ENCODE data around the gene SUMO3. TPM values are rescaled to one million over a fixed set of nuclear protein-coding genes. Genes with fewer than 3 reads are reported as not detected.

Gene SUMO3
- total and polyA plus RNA-seq, 2 donors (not counting 3 experiments of a cell fraction or from before 2014, with no cell fraction given): 102 to 123 TPM

DNA sequence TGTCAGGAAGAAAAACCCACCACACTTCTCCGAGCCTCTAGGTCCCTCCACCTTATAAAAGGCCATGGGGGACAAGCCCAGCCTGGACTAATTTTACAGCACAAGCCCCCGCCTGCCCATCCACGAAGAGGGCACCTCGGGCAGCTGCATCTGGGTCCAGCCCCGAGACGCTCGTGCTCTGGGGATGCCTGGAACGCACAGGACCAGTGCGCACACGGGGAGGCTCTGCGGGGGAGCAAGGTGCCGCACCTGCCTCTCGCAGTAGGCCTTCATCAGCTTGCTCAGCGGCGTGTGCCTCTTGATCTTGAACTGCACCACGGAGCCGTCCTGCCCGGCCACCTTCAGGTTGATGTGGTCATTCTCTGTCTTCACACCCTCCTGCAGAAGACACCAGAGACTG is 4.1 kb downstream of the SUMO3 start:
- Histone ChIP-seq H3K9me1 (replicated peaks; ENCODE audit: control insufficient read depth, extremely low read depth, insufficient read depth, low read length) (no peaks in the 10 kb centered on the region), H3K9ac (replicated peaks; ENCODE audit: extremely low read depth, insufficient read depth, low read length) (no peak overlapping the region), H3K9me3 (replicated peaks; ENCODE audit: control insufficient read depth, insufficient read depth, low read length) (no peaks in the 10 kb centered on the region), H3K79me2 (ENCODE audit: control insufficient read depth, insufficient read depth, low read length) (peaks cover 79% of the 10 kb centered on the region), H3K27ac (ENCODE audit: insufficient read depth, low read depth, low read length) (no peak overlapping the region), H3K4me2 (ENCODE audit: insufficient read depth, low read length) (no peak overlapping the region), H3K27me3 (ENCODE audit: control insufficient read depth in 2 of 2, insufficient read depth in 2 of 2, low read length in 2 of 2) (no peaks in the 10 kb centered on the region), H3K4me3 (replicated peaks in 1 of 3; ENCODE audit: insufficient read depth in 1 of 3, low read depth in 1 of 3, low read length in 3 of 3) (no peak overlapping the region), H3K4me1 (ENCODE audit: control insufficient read depth, extremely low read depth, insufficient read depth, low read length) (peaks cover 3% of the 10 kb centered on the region), H2AFZ (ENCODE audit: low read depth, low read length) (no peak overlapping the region), H3K36me3 (ENCODE audit: control insufficient read depth in 2 of 2, extremely low read depth in 1 of 2, insufficient read depth in 2 of 2, low read length in 2 of 2) (peaks cover 2 to 23% of the 10 kb centered on the region in 2 experiments), H4K20me1 (replicated peaks; ENCODE audit: control insufficient read depth, extremely low read depth, insufficient read depth, low read length) (no peaks in the 10 kb centered on the region)
- FAIRE-seq: no peak
- ChIA-PET POLR2A (no interaction called here), CTCF (interaction anchor here (1.3 kb wide), 1 partner anchor 118 kb away, joined by 4 read pairs; no protein-coding TSS in a partner anchor)
- BruUV-seq (replicated peaks): no TSS peak
- no peak for DNase-seq (ENCODE audit: low read depth, low spot score)
- dilution Hi-C loops (cut with MboI; ENCODE audit: extremely low pct_ligation_motif_present, low sequenced_read_pairs): no loop called here
- TF ChIP-seq, protein P1, sequence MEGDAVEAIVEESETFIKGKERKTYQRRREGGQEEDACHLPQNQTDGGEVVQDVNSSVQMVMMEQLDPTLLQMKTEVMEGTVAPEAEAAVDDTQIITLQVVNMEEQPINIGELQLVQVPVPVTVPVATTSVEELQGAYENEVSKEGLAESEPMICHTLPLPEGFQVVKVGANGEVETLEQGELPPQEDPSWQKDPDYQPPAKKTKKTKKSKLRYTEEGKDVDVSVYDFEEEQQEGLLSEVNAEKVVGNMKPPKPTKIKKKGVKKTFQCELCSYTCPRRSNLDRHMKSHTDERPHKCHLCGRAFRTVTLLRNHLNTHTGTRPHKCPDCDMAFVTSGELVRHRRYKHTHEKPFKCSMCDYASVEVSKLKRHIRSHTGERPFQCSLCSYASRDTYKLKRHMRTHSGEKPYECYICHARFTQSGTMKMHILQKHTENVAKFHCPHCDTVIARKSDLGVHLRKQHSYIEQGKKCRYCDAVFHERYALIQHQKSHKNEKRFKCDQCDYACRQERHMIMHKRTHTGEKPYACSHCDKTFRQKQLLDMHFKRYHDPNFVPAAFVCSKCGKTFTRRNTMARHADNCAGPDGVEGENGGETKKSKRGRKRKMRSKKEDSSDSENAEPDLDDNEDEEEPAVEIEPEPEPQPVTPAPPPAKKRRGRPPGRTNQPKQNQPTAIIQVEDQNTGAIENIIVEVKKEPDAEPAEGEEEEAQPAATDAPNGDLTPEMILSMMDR (IDR thresholded peaks at IDR 0.05; ENCODE audit: extremely low read depth in 1 of 2, insufficient read depth in 1 of 2, low read depth in 1 of 2, low read length in 2 of 2): no peak
- TF ChIP-seq JUN (IDR thresholded peaks at IDR 0.05; ENCODE audit: borderline replicate concordance, insufficient read depth, insufficient read length, low read depth) (no peak), POLR2A (IDR thresholded peaks at IDR 0.05; ENCODE audit: low read depth, low read length) (no peak), POLR2AphosphoS5 (IDR thresholded peaks at IDR 0.05; ENCODE audit: insufficient read depth, low read depth, low read length) (no peak), FOS (IDR thresholded peaks at IDR 0.05; ENCODE audit: borderline replicate concordance, insufficient read depth, low read length) (no peak), MYC (IDR thresholded peaks at IDR 0.05; ENCODE audit: low read depth, low read length) (no peak), GATA2 (IDR thresholded peaks at IDR 0.05; ENCODE audit: insufficient read depth, insufficient read length, low read depth, low read length) (no peak), EZH2 (IDR thresholded peaks at IDR 0.05; ENCODE audit: borderline replicate concordance, low read depth, low read length, severe bottlenecking) (no peak)
- TF ChIP-seq, protein P2, sequence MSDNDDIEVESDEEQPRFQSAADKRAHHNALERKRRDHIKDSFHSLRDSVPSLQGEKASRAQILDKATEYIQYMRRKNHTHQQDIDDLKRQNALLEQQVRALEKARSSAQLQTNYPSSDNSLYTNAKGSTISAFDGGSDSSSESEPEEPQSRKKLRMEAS (IDR thresholded peaks at IDR 0.05; ENCODE audit: insufficient read depth, insufficient read length): no peak
- intact Hi-C loops (cut with micrococcal nuclease): no loop called here

All from endothelial cell of umbilical vein (primary cell).